NCI-H524 treated with DMSO at 0.1 percent for 48 hours (cell line): ENCODE data around the gene MYO3A.
A peak's percentile ranks its signal among the peaks of the same experiment; 100 is the strongest.

Source experiments
- DNase-seq: peaks from one replicate; lab custom pipeline; 2025; lab: John Stamatoyannopoulos, UW

MYO3A gene

GRCh38 chr10:26215935-26216584 lies 282.0 kb downstream of the MYO3A start:
- DNase-seq, result no peak

- DNase-seq, result no peak
Observed at GRCh38 chr10:26216585-26217395, 282.8 kb downstream of the MYO3A start, which contains the start of gene GAD2. TSS of gene GAD2 (plus strand) at chr10:26216774. CDS start at chr10:26216810, 36 bp downstream.

- no peak for DNase-seq
Observed at GRCh38 chr10:26217396-26218086, 283.5 kb downstream of the MYO3A start.

- DNase-seq, result no peak
Observed at GRCh38 chr10:26219676-26220075, 285.6 kb downstream of the MYO3A start.

- no peak for DNase-seq
Observed at GRCh38 chr10:26220901-26221300, 286.9 kb downstream of the MYO3A start.

- no peak for DNase-seq
Observed at GRCh38 chr10:26221541-26221940, 287.5 kb downstream of the MYO3A start.

- no peak for DNase-seq
Observed at GRCh38 chr10:26222563-26222962, 288.5 kb downstream of the MYO3A start.

GRCh38 chr10:26225322-26225721 lies 291.3 kb downstream of the MYO3A start:
- DNase-seq, result no peak

GRCh38 chr10:26227786-26228185 lies 293.8 kb downstream of the MYO3A start:
- DNase-seq, result no peak

GRCh38 chr10:26232174-26232573 lies 298.1 kb downstream of the MYO3A start:
- no peak for DNase-seq

- no peak for DNase-seq
Observed at GRCh38 chr10:26235761-26236160, 301.7 kb downstream of the MYO3A start.

- DNase-seq, result no peak
Observed at GRCh38 chr10:26238378-26238777, 304.3 kb downstream of the MYO3A start.

GRCh38 chr10:26242706-26243350 lies 308.8 kb downstream of the MYO3A start:
- peak; percentile 76 for DNase-seq

- no peak for DNase-seq
Observed at GRCh38 chr10:26243351-26243720, 309.3 kb downstream of the MYO3A start.

- no peak for DNase-seq
Observed at GRCh38 chr10:26249681-26250080, 315.7 kb downstream of the MYO3A start.

GRCh38 chr10:26251925-26252324 lies 317.9 kb downstream of the MYO3A start:
- DNase-seq, result no peak

- no peak for DNase-seq
Observed at GRCh38 chr10:26254616-26255015, 320.6 kb downstream of the MYO3A start.

GRCh38 chr10:26259341-26259740 lies 325.3 kb downstream of the MYO3A start:
- DNase-seq, result no peak
